Left lung (tissue), 10 donors: Measurements from ENCODE around the gene PTPRA. TPM values are rescaled to one million over a fixed set of nuclear protein-coding genes. Genes with fewer than 3 reads are reported as not detected.
"Not testable (repeated sequence)": the region's sequence is repeated elsewhere in the genome, so short reads cannot be mapped to it uniquely, and the experiment has no call there.

ENCODE experiments used
- ATAC-seq: fragments of 200-7000 bp; cut with Tn5 transposase; one replicate; pipeline ENCODE4 v1.9.1; 2020; ENCODE audit warnings: moderate library complexity
- DNase-seq, 4 donors: peaks; one replicate each; pipeline ENCODE4 v3.0.0-alpha.2; 2013 to 2020
- H3K27ac ChIP-seq, 2 donors: fragments of 200-600 bp; sonication (generic) in 1 of 2; one replicate each; pipeline versions ENCODE4 v1.5.0 to v1.8.0; 2020 to 2021
- H3K27me3 ChIP-seq, 2 donors: fragments of 200-600 bp; sonication (generic) in 1 of 2; one replicate each; pipeline versions ENCODE4 v1.5.0 to v1.8.0; 2020 to 2021
- H3K36me3 ChIP-seq, 2 donors: fragments of 200-600 bp; sonication (generic) in 1 of 2; one replicate each; pipeline versions ENCODE4 v1.5.0 to v1.8.0; 2020 to 2021
- H3K4me1 ChIP-seq, 2 donors: fragments of 200-600 bp; one replicate each; pipeline ENCODE4 v1.8.0; 2021
- H3K4me3 ChIP-seq, 2 donors: fragments of 200-600 bp; sonication (generic) in 1 of 2; one replicate each; pipeline versions ENCODE4 v1.5.0 to v1.8.0; 2020 to 2021; ENCODE audit warnings: mild to moderate bottlenecking in 1 of 2
- H3K9me3 ChIP-seq, 2 donors: fragments of 200-600 bp; sonication (generic) in 1 of 2; one replicate each; pipeline versions ENCODE4 v1.5.0 to v1.8.0; 2020 to 2021
- intact Hi-C, 2 donors: fragments of 100-400 bp; cut with DNase I; formaldehyde crosslinking; loops; one replicate each; pipeline versions ENCODE4 v1.11.2 to v1.14.2; 2022
- polyA plus RNA-seq, 6 donors: library from polyadenylated mRNA; unstranded; fragments of 120-200 nt; gene quantifications; one replicate each; pipeline ENCODE4 v1.2.1, GENCODE V29; 2013; ENCODE audit not compliant: insufficient read length in 6 of 6
- total RNA-seq, 2 donors: library from RNA; stranded (reverse); fragmentation: NEBNext Ultra II Directional; extraction: Animal tissue kit (Norgen Biotek cat#: 25700); gene quantifications; one replicate each; pipeline ENCODE4 v1.2.1, GENCODE V29; 2021
- TF ChIP-seq, protein P1 (sequence below), 2 donors: fragments of 200-600 bp; sonication (generic) in 1 of 2; IDR thresholded peaks; one replicate each; pipeline versions ENCODE4 v1.5.0 to v1.8.0; 2021; ENCODE audit warnings: antibody characterized with exemption in 2 of 2
- donor health status: DM: no; HTN: yes; CAD: no.
- donor health status: DM: no; HTN: no; CAD: no.

Gene PTPRA
- total and polyA plus RNA-seq, 8 donors: 51.0 to 88.1 (median 78.6) TPM

DNA sequence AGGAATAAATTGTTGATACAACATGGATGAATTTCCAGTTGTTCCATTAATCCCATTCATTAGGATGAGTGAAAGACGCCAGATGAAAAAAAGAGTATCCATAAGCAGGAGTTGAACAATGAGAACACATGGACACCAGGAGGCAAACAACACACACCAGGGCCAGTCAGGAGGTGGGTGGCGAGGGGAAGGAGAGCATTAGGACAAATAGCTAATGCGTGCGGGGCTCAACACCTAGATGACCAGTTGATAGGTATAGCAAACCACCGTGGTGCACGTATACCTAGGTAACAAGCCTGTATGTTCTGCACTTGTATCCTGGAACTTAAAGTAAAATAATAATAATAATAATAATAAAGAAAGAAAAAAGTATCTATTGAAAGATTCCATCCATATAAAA, 43.9 kb upstream of the PTPRA start:
- Histone ChIP-seq H3K27me3 (peaks cover 6 to 48% of the 10 kb centered on the region in 2 donors), H3K9me3 (no peaks in the 10 kb centered on the region), H3K27ac (no peak overlapping the region), H3K4me1 (peaks cover 3 to 12% of the 10 kb centered on the region in 2 donors), H3K36me3 (no peaks in the 10 kb centered on the region), H3K4me3 (no peak overlapping the region)
- TF ChIP-seq, protein P1, sequence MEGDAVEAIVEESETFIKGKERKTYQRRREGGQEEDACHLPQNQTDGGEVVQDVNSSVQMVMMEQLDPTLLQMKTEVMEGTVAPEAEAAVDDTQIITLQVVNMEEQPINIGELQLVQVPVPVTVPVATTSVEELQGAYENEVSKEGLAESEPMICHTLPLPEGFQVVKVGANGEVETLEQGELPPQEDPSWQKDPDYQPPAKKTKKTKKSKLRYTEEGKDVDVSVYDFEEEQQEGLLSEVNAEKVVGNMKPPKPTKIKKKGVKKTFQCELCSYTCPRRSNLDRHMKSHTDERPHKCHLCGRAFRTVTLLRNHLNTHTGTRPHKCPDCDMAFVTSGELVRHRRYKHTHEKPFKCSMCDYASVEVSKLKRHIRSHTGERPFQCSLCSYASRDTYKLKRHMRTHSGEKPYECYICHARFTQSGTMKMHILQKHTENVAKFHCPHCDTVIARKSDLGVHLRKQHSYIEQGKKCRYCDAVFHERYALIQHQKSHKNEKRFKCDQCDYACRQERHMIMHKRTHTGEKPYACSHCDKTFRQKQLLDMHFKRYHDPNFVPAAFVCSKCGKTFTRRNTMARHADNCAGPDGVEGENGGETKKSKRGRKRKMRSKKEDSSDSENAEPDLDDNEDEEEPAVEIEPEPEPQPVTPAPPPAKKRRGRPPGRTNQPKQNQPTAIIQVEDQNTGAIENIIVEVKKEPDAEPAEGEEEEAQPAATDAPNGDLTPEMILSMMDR (IDR thresholded peaks at IDR 0.05): no peak
- intact Hi-C loops: no loop called here
- DNase-seq: no peak
- no peak for ATAC-seq

DNA sequence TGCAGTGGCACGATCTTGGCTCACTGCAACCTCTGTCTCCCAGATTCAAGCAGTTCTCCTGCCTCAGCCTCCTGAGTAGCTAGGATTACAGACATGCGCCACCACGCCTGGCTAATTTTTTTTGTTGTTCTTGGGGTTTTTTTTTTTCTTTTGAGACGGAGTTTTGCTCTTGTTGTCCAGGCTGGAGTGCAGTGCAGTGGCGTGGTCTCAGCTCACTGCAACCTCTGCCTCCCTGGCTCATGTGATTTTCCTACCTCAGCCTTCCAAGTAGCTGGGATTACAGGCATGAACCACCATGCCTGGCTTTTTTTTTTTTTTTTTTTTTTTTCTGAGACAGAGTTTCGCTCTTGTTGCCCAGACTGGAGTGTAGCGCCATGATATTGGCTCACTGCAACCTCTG, 42.1 kb upstream of the PTPRA start:
- DNase-seq, H3K27ac ChIP-seq, intact Hi-C loops, H3K4me3 ChIP-seq, ATAC-seq, H3K9me3 ChIP-seq: not testable (repeated sequence)
- Histone ChIP-seq H3K27me3 (peaks cover 6 to 42% of the 10 kb centered on the region in 2 donors), H3K4me1 (peaks cover 3 to 12% of the 10 kb centered on the region in 2 donors), H3K36me3 (peaks cover 0 to 11% of the 10 kb centered on the region in 2 donors)

DNA sequence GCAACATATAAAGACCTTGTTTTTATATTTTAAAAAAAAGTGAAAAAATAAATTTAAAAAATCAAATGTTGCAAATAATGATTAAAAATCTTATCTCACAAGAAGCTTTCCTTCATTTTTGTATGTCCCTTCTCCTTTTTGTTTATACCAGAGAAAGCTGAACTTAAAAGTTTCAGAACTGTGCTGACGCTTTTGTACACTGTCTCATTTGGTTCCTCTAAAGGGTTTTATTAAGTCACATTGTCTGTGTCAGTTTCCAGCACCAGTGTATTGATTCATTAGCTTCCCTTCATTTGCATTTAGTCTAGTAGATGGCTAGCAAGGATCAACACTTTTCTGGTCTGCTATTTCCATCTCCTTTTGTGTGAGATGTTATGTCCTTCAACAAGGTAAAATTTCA, 39.5 kb upstream of the PTPRA start:
- no peaks in the 10 kb centered on the region for H3K9me3 ChIP-seq
- peaks cover 3 to 12% of the 10 kb centered on the region in 2 donors for H3K4me1 ChIP-seq
- no peak for DNase-seq
- peaks cover 0 to 24% of the 10 kb centered on the region in 2 donors for H3K36me3 ChIP-seq
- no peak for ATAC-seq
- H3K27ac ChIP-seq: no peak overlapping the region
- no peak overlapping the region for H3K4me3 ChIP-seq
- peaks cover 0 to 17% of the 10 kb centered on the region in 2 donors for H3K27me3 ChIP-seq
- TF ChIP-seq, protein P1 (IDR thresholded peaks at IDR 0.05): no peak
- intact Hi-C loops: no loop called here

DNA sequence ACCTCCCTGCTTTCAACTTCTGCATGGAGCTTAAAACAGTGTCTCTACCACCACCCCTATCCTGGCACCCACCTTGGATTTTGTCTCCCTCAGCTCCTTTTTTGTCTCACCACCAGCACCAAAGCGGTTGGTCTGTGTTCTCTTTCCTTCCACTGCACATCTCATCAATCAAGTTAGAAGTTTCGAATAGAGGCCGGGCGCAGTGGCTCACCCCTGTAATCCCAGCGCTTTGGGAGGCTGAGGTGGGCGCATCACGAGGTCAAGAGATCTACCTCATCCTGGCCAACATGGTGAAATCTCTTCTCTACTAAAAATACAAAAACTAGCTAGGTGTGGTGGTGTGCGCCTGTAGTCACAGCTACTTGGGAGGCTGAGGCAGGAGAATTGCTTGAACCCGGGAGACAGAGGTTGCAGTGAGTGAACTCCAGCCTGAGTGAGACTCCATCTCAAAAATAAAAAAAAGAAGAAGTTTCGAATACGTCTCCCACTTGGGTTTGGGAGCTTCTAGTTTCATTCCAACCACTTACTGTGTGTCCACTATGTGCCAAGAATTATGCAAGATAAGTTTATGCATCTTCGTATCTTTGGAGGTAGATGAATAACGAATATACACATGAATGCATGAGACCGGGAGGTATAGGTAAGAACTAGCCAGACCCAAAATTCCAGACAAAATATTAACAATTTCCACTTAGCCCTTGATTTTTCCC, 38.7 kb upstream of the PTPRA start:
- H3K9me3 ChIP-seq: no peaks in the 10 kb centered on the region
- peaks cover 0 to 9% of the 10 kb centered on the region in 2 donors for H3K27me3 ChIP-seq
- no peak for ATAC-seq
- intact Hi-C loops: no loop called here
- H3K4me1 ChIP-seq: peaks cover 3 to 16% of the 10 kb centered on the region in 2 donors
- H3K4me3 ChIP-seq: no peak overlapping the region
- H3K27ac ChIP-seq: no peak overlapping the region
- DNase-seq: no peak
- TF ChIP-seq, protein P1 (IDR thresholded peaks at IDR 0.05): no peak
- peaks cover 0 to 24% of the 10 kb centered on the region in 2 donors for H3K36me3 ChIP-seq

DNA sequence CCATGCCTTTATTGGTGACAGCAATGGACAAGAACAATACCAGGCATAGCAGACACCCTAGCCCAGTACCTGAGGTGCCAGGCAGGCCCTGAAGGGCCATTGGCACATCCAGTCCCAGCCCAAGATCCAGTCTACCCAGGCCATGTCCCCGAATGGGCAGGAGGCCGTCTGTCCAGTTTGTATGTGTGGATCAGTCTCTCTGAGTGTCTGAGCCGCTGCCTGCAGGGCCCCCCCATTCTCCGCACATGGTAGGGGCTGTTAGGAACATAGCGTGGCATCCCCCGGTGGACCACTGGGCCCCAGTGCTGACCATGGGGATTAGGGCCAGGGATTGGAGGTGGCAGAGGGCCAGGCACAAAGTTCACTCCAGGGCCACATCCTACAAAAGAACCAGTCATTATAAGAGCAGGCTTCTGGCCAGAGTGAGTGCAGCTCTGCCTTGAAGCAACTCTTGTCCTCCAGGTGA, 37.9 kb upstream of the PTPRA start:
- ATAC-seq (no peak), DNase-seq (no peak)
- no peaks in the 10 kb centered on the region for H3K9me3 ChIP-seq
- H3K27me3 ChIP-seq: peaks cover 0 to 2% of the 10 kb centered on the region in 2 donors
- TF ChIP-seq, protein P1 (IDR thresholded peaks at IDR 0.05): no peak
- no peak overlapping the region for H3K27ac ChIP-seq
- H3K36me3 ChIP-seq: peaks cover 0 to 24% of the 10 kb centered on the region in 2 donors
- no peak overlapping the region for H3K4me3 ChIP-seq
- intact Hi-C loops: no loop called here
- H3K4me1 ChIP-seq: peaks cover 3 to 21% of the 10 kb centered on the region in 2 donors
